H1 (cell line): ENCODE data around the gene OCEL1. TPM values are rescaled to one million over a fixed set of nuclear protein-coding genes. Genes with fewer than 3 reads are reported as not detected.

Source experiments
- CTCF ChIA-PET: fragments of 300-600 bp; sonication (Branson Sonifier 250); formaldehyde crosslinking; loops from one replicate; lab custom pipeline; 2021; ENCODE audit not compliant: partially characterized antibody; lab: Charles Lee
- POLR2A ChIA-PET: fragments of 300-600 bp; sonication (Branson Sonifier 250); formaldehyde crosslinking; loops from one replicate; lab custom pipeline; 2021; ENCODE audit warnings: inconsistent platforms; ENCODE audit not compliant: partially characterized antibody; lab: Charles Lee
- DNase-seq, 2 experiments: peaks; one replicate each; pipeline versions ENCODE4 v3.0.0 to v3.0.0-alpha.2; 2010 to 2022; ENCODE audit warnings: low spot score in 2 of 2, low read depth in 1 of 2, mixed read lengths in 1 of 2
- FAIRE-seq: peaks from 2 replicates; lab custom pipeline; 2011; peaks lifted over from hg19 to GRCh38; lab: Jason Lieb, UNC
- H2AFZ ChIP-seq: 2 replicates; pipeline ENCODE4 v1.8.1; 2012; ENCODE audit warnings: low read length, inconsistent platforms
- H2AK5ac ChIP-seq: 2 replicates; pipeline ENCODE4 v1.6.1; 2013; ENCODE audit warnings: low read depth, low read length
- H2BK120ac ChIP-seq: replicated peaks from 2 replicates; pipeline ENCODE3; 2013; ENCODE audit warnings: low read depth, low read length, inconsistent platforms
- H2BK12ac ChIP-seq: 2 replicates; pipeline ENCODE4 v1.6.1; 2013; ENCODE audit warnings: low read depth, low read length
- H2BK15ac ChIP-seq: 2 replicates; pipeline ENCODE4 v1.6.1; 2013; ENCODE audit warnings: low read length
- H2BK20ac ChIP-seq: 2 replicates; pipeline ENCODE4 v1.6.1; 2013; ENCODE audit warnings: low read length
- H2BK5ac ChIP-seq: 2 replicates; pipeline ENCODE4 v1.6.1; 2013; ENCODE audit warnings: low read depth, low read length
- H3K14ac ChIP-seq: 2 replicates; pipeline ENCODE4 v1.6.1; 2013; ENCODE audit warnings: inconsistent platforms; ENCODE audit not compliant: insufficient read length
- H3K18ac ChIP-seq: 2 replicates; pipeline ENCODE4 v1.6.1; 2013; ENCODE audit warnings: low read length; ENCODE audit errors: extremely low read depth
- H3K23ac ChIP-seq: 2 replicates; pipeline ENCODE4 v1.6.1; 2013; ENCODE audit warnings: inconsistent platforms; ENCODE audit not compliant: insufficient read length
- H3K23me2 ChIP-seq: 2 replicates; pipeline ENCODE4 v1.6.1; 2013; ENCODE audit warnings: low read depth, low read length
- H3K27ac ChIP-seq: 2 replicates; pipeline ENCODE4 v1.6.1; 2011; ENCODE audit warnings: low read depth, low read length, inconsistent platforms
- H3K27me3 ChIP-seq, 4 experiments: replicated peaks in 1 of 4; 1 replicate in 1 of 4; 2 replicates in 3 of 4; pipeline versions ENCODE4 v1.6.1 to v1.8.1; 2011 to 2013; ENCODE audit warnings: low read length in 3 of 4, mild to moderate bottlenecking in 3 of 4, inconsistent platforms in 2 of 4, mixed read lengths in 2 of 4, moderate library complexity in 1 of 4; ENCODE audit not compliant: control insufficient read depth in 3 of 4, insufficient read depth in 3 of 4; ENCODE audit errors: extremely low read depth in 1 of 4
- H3K36me3 ChIP-seq, 4 experiments: 2 replicates each; pipeline versions ENCODE4 v1.6.1 to v1.8.1; 2011 to 2013; ENCODE audit warnings: mild to moderate bottlenecking in 4 of 4, low read length in 3 of 4, moderate library complexity in 2 of 4, control low read depth in 1 of 4, inconsistent platforms in 1 of 4; ENCODE audit not compliant: insufficient read depth in 4 of 4, control insufficient read depth in 2 of 4
- H3K4ac ChIP-seq: replicated peaks from 2 replicates; pipeline ENCODE3; 2013; ENCODE audit warnings: low read length, low read depth, mixed read lengths, inconsistent platforms; ENCODE audit not compliant: insufficient read length
- H3K4me1 ChIP-seq, 4 experiments: replicated peaks in 1 of 4; 1 replicate in 1 of 4; 2 replicates in 3 of 4; pipeline versions ENCODE4 v1.6.1 to v1.8.1; 2011 to 2013; ENCODE audit warnings: low read length in 3 of 4, inconsistent platforms in 2 of 4, mixed read lengths in 1 of 4; ENCODE audit not compliant: insufficient read depth in 4 of 4, control insufficient read depth in 3 of 4
- H3K4me2 ChIP-seq, 2 experiments: 2 replicates each; pipeline versions ENCODE4 v1.6.1 to v1.8.1; 2011 to 2013; ENCODE audit warnings: low read depth in 2 of 2, low read length in 2 of 2, control low read depth in 1 of 2, inconsistent platforms in 1 of 2, mild to moderate bottlenecking in 1 of 2; ENCODE audit not compliant: insufficient read depth in 1 of 2
- H3K4me3 ChIP-seq, 4 experiments: fragments of 200-600, 300-600 bp in 1 of 4; sonication (generic), shearing (Covaris generic), sonication (Bioruptor Twin) in 1 of 4; 2 replicates each; pipeline versions ENCODE4 v1.5.1 to v1.8.1; 2011 to 2016; ENCODE audit warnings: low read length in 4 of 4, low read depth in 3 of 4, control low read depth in 2 of 4, inconsistent platforms in 2 of 4, mild to moderate bottlenecking in 2 of 4, mixed read lengths in 1 of 4, moderate library complexity in 1 of 4; ENCODE audit not compliant: insufficient read depth in 2 of 4; ENCODE audit errors: extremely low read depth in 1 of 4
- H3K56ac ChIP-seq: replicated peaks from 2 replicates; pipeline ENCODE3; 2013; ENCODE audit warnings: low read depth, mild to moderate bottlenecking, mixed read lengths, low read length, inconsistent platforms; ENCODE audit not compliant: insufficient read length
- H3K79me1 ChIP-seq: 2 replicates; pipeline ENCODE4 v1.6.1; 2013; ENCODE audit warnings: low read depth, low read length, control low read depth
- H3K79me2 ChIP-seq, 2 experiments: 2 replicates each; pipeline versions ENCODE4 v1.6.1 to v1.8.1; 2012 to 2013; ENCODE audit warnings: low read length in 2 of 2, mild to moderate bottlenecking in 2 of 2, inconsistent platforms in 1 of 2; ENCODE audit not compliant: insufficient read depth in 2 of 2, control insufficient read depth in 1 of 2
- H3K9ac ChIP-seq, 4 experiments: replicated peaks in 1 of 4; 1 replicate in 1 of 4; 2 replicates in 3 of 4; pipeline versions ENCODE4 v1.6.1 to v1.8.1; 2011 to 2013; ENCODE audit warnings: low read depth in 3 of 4, low read length in 3 of 4, control low read depth in 2 of 4, mild to moderate bottlenecking in 2 of 4, moderate library complexity in 2 of 4, inconsistent platforms in 1 of 4; ENCODE audit errors: extremely low read depth in 1 of 4
- H3K9me3 ChIP-seq, 2 experiments: 2 replicates each; pipeline versions ENCODE4 v1.6.1 to v1.8.1; 2012 to 2013; ENCODE audit warnings: mild to moderate bottlenecking in 2 of 2, moderate library complexity in 2 of 2, control low read depth in 1 of 2, inconsistent platforms in 1 of 2, low read depth in 1 of 2, low read length in 1 of 2, mixed read lengths in 1 of 2; ENCODE audit not compliant: insufficient read depth in 2 of 2
- H4K20me1 ChIP-seq, 2 experiments: replicated peaks in 1 of 2; 2 replicates each; pipeline versions ENCODE3 to v1.8.1; 2011 to 2013; ENCODE audit warnings: inconsistent platforms in 2 of 2, low read length in 2 of 2, mild to moderate bottlenecking in 1 of 2; ENCODE audit not compliant: insufficient read depth in 2 of 2, control insufficient read depth in 1 of 2
- H4K5ac ChIP-seq: 2 replicates; pipeline ENCODE4 v1.6.1; 2013; ENCODE audit warnings: low read length, low read depth, mixed read lengths, inconsistent platforms; ENCODE audit not compliant: insufficient read length
- H4K8ac ChIP-seq: 2 replicates; pipeline ENCODE4 v1.8.0; 2013; ENCODE audit warnings: mild to moderate bottlenecking, moderate library complexity, low read length, inconsistent platforms; ENCODE audit not compliant: insufficient read depth; ENCODE audit errors: extremely low read depth
- H4K91ac ChIP-seq: replicated peaks from 2 replicates; pipeline ENCODE3; 2013; ENCODE audit warnings: low read length, mixed read lengths, inconsistent platforms; ENCODE audit not compliant: insufficient read length
- EP300 ChIP-seq, 2 experiments: IDR thresholded peaks; 1 replicate in 1 of 2; 2 replicates in 1 of 2; pipeline ENCODE4 v1.6.1; 2011 to 2012; ENCODE audit warnings: low read depth in 2 of 2, low read length in 2 of 2, mild to moderate bottlenecking in 2 of 2, borderline replicate concordance in 1 of 2, inconsistent platforms in 1 of 2, moderate library complexity in 1 of 2
- WGBS, 2 experiments: shearing (Covaris generic) in 1 of 2; methylation state at CpG; one replicate each; pipeline versions ENCODE4 v1.1.6 to v1.1.7; 2013 to 2015; ENCODE audit warnings: low lambda C conversion rate in 2 of 2, mixed read lengths in 2 of 2, inconsistent platforms in 1 of 2, low coverage in 1 of 2, missing lambda C conversion rate in 1 of 2; ENCODE audit not compliant: insufficient replicate concordance in 2 of 2, insufficient coverage in 1 of 2, insufficient read length in 1 of 2; ENCODE audit errors: extremely low coverage in 1 of 2, missing lambda C conversion rate in 1 of 2; 5-methylcytosine and 5-hydroxymethylcytosine counted together
- polyA plus RNA-seq, 7 experiments: library from polyadenylated mRNA; depleted of rRNA in 3 of 7; stranded (reverse) in 5 of 7; unstranded in 2 of 7; fragments of >200 nt in 5 of 7; fragments of 200-250 nt in 2 of 7; gene quantifications; 1 replicate in 5 of 7; 2 replicates in 1 of 7; 4 replicates in 1 of 7; pipeline versions ENCODE4 v1.2.1 to v1.2.3, GENCODE V29; 2011 to 2013; ENCODE audit warnings: missing spikeins in 2 of 7, mixed read lengths in 2 of 7
- total RNA-seq: library from RNA; stranded (reverse); fragmentation: NEBNext Ultra II Directional; extraction: Animal tissue kit (Norgen Biotek cat#: 25700); gene quantifications from 2 replicates; pipeline ENCODE4 v1.2.1, GENCODE V29; 2021

The OCEL1 gene
- total and polyA plus RNA-seq, 2 of the 8 experiments (the other 6 are each of a cell fraction or from before 2014, with no cell fraction given) = 13.3 to 32.6 TPM

GRCh38 chr19:17209126-17210036 lies 16.6 kb upstream of the OCEL1 start:
- 0 out of 2 replicates have a peak overlapping the region, but pooled peaks have one; percentile 3 for H2BK12ac ChIP-seq
- no peaks in the 10 kb centered on the region for H3K9me3 ChIP-seq
- peak overlapping the region; percentile 75; the same call in 1 of the 2 replicates for H2AK5ac ChIP-seq
- ChIA-PET POLR2A (interaction anchor here (0.7 to 1.8 kb wide), 9 partner anchors 9 to 83 kb away, joined by 3 to 5 read pairs (median 4); no protein-coding TSS in a partner anchor), CTCF (interaction anchor here (0.6 to 1.7 kb wide), 6 partner anchors 8 to 302 kb away, joined by 3 to 7 read pairs (median 4); partner anchors contain the start of gene OCEL1)
- no peaks in the 10 kb centered on the region for H3K23me2 ChIP-seq
- FAIRE-seq (peak; percentile 91), DNase-seq (peak; percentile 97 to 100)
- H4K5ac ChIP-seq = no peak overlapping the region
- peak overlapping the region in 2 of 4 experiments; percentile 17 to 23; a peak in 1 of 8 replicates for H3K4me3 ChIP-seq
- H3K56ac ChIP-seq = no peak overlapping the region
- no peak overlapping the region for H2BK120ac ChIP-seq
- peak overlapping the region; percentile 40 for H2BK5ac ChIP-seq
- H3K9ac ChIP-seq = no peak overlapping the region; a peak in 1 of 7 replicates
- no peak overlapping the region for H3K18ac ChIP-seq
- H3K79me2 ChIP-seq = no peaks in the 10 kb centered on the region
- H4K8ac ChIP-seq = peak overlapping the region; percentile 4
- H3K4me2 ChIP-seq = peak overlapping the region; percentile 40 to 48
- H3K27me3 ChIP-seq = no peaks in the 10 kb centered on the region
- H3K4ac ChIP-seq = no peak overlapping the region
- no peaks in the 10 kb centered on the region for H4K20me1 ChIP-seq
- H3K27ac ChIP-seq = peak overlapping the region; percentile 49; the same call in 1 of the 2 replicates
- peaks cover 4 to 19% (median 6%) of the 10 kb centered on the region in 4 experiments; a peak in 7 of 8 replicates for H3K36me3 ChIP-seq
- no peak overlapping the region for H3K14ac ChIP-seq
- no peaks in the 10 kb centered on the region; the same call in 1 of the 2 replicates for H3K79me1 ChIP-seq
- no peak overlapping the region for H2AFZ ChIP-seq
- H4K91ac ChIP-seq = peak overlapping the region; percentile 81
- no peak overlapping the region for H2BK20ac ChIP-seq
- 47% methylated on average over 22 of the region's 28 CpGs; no CpG with 5 or more reads in 1 of the 2 experiments for WGBS, 2 experiments
- peaks cover 0 to 14% (median 7%) of the 10 kb centered on the region in 4 experiments; a peak in 6 of 7 replicates for H3K4me1 ChIP-seq
- H2BK15ac ChIP-seq = no peak overlapping the region; the same call in 1 of the 2 replicates
- H3K23ac ChIP-seq = no peak overlapping the region
- TF ChIP-seq EP300 (IDR thresholded peaks at IDR 0.05; ENCODE audit: borderline replicate concordance in 1 of 2, low read depth in 2 of 2, low read length in 2 of 2) = no peak
